ENCODE measurements around the gene ERICH4. TPM values are rescaled to one million over a fixed set of nuclear protein-coding genes. Genes with fewer than 3 reads are reported as not detected.
A peak's percentile ranks its signal among the peaks of the same experiment; 100 is the strongest.

Gene ERICH4
- total and polyA plus RNA-seq, 2 of the 13 experiments (the other 11 are each of a cell fraction or from before 2014, with no cell fraction given) = 0.40 to 0.64 TPM

GRCh38 chr19:41397086-41398049, 45.6 kb upstream of the ERICH4 start, which contains the start of the genes BCKDHA and EXOSC5 (continued):
- TF ChIP-seq ZNF512B (CRISPR knock-in tag; IDR thresholded peaks at IDR 0.05; ENCODE audit: borderline replicate concordance) (no peak), JARID2 (CRISPR knock-in tag; IDR thresholded peaks at IDR 0.05; ENCODE audit: insufficient replicate concordance) (no peak), ZNF501 (CRISPR knock-in tag; IDR thresholded peaks at IDR 0.05) (peak; percentile 95), DRAP1 (CRISPR knock-in tag; IDR thresholded peaks at IDR 0.05) (peak; percentile 32; the same call in 1 of the 2 replicates), ZNF253 (CRISPR knock-in tag; IDR thresholded peaks at IDR 0.05; ENCODE audit: borderline replicate concordance) (no peak), GZF1 (CRISPR knock-in tag; IDR thresholded peaks at IDR 0.05) (no peak), ZFP1 (CRISPR knock-in tag; IDR thresholded peaks at IDR 0.05) (no peak), MAFG (CRISPR knock-in tag; IDR thresholded peaks at IDR 0.05) (no peak), KDM6A (CRISPR knock-in tag; IDR thresholded peaks at IDR 0.05; ENCODE audit: low read depth) (no peak), ZNF713 (CRISPR knock-in tag; IDR thresholded peaks at IDR 0.05) (no peak), MIXL1 (CRISPR knock-in tag; IDR thresholded peaks at IDR 0.05) (no peak), SMAD1 (CRISPR knock-in tag; IDR thresholded peaks at IDR 0.05; ENCODE audit: borderline replicate concordance, low read depth) (no peak), REXO4 (CRISPR knock-in tag; IDR thresholded peaks at IDR 0.05; ENCODE audit: borderline replicate concordance) (no peak), SP4 (CRISPR knock-in tag; IDR thresholded peaks at IDR 0.05) (peak; percentile 67; the same call in 1 of the 2 replicates), SSRP1 (CRISPR knock-in tag; IDR thresholded peaks at IDR 0.05) (no peak), DNMT1 (CRISPR knock-in tag; IDR thresholded peaks at IDR 0.05) (no peak), ZNF576 (CRISPR knock-in tag; IDR thresholded peaks at IDR 0.05) (no peak), ZNF431 (CRISPR knock-in tag; IDR thresholded peaks at IDR 0.05; ENCODE audit: borderline replicate concordance, low read depth) (no peak), ZBTB33 (CRISPR knock-in tag; IDR thresholded peaks at IDR 0.05) (no peak), ZNF747 (CRISPR knock-in tag; IDR thresholded peaks at IDR 0.05; ENCODE audit: borderline replicate concordance) (0 out of 2 replicates have a peak, but pooled peaks have one; percentile 14), CHD2 (IDR thresholded peaks at IDR 0.05; ENCODE audit: low read depth, low read length) (no peak)

Data from HepG2 (cell line).